ENCODE data around the gene CLTA.
"Not testable (repeated sequence)": the region's sequence is repeated elsewhere in the genome, so short reads cannot be mapped to it uniquely, and the experiment has no call there.

Gene CLTA

GRCh38 chr9:36159509-36159908, 31.2 kb upstream of the CLTA start:
- not testable (repeated sequence) for DNase-seq

DNA sequence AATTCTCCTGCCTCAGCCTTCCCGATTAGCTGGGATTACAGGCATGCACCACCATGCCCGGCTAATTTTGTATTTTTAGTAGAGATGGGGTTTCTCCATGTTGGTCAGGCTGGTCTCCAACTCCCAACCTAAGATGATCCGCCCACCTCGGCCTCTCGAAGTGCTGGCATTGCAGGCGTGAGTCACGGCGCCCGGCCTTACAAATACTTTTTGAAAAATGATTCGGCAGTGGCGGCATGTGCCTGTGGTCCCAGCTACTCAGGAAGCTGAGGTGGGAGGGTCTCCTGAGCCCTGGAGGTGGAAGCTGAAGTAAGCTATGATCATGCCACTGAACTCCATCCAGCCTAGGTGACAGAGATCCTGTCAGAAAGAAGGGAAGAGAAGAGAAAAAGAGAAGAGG, 30.6 kb upstream of the CLTA start:
- DNase-seq, result not testable (repeated sequence)

DNA sequence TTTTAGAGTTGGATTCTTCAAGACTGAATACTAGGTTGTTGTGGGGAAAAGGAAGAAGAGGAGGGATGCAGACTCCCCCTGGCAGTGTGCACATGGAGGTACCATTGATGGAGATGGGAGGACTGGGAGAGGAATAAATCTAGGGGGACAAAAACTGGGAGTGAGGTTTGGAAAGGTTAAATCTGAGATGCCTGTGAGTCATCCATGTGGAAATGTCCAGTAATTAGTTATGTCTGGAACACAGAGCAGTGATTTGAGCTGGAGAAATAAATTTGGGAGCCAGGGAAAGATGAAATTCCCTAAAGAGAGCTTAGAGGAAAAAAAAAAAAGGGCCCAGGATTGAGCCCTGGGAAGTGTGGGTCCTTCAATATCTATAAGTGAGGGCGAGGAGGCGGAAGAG, 29.5 kb upstream of the CLTA start:
- DNase-seq, result no peak

DNA sequence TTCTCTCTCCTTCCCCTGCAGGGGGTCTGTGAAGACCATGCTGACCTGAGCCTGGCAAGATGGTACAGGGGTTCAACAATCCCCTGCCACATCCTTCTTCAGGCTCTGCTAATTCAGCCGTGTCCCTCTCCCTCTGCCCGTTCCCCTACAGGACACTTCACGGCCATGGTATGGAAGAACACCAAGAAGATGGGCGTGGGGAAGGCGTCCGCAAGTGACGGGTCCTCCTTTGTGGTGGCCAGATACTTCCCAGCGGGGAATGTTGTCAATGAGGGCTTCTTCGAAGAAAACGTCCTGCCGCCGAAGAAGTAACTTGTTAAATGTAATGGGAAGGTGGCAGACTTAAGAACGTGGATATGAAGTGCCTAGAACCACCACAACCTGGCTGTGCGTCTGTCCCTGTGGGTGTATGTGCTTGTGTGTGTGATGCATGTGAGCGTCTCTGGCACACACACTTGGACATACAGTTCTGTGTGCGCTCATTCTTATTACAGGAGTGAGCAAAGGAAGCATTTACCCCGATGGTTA, 28.4 kb upstream of the CLTA start:
- no peak for DNase-seq

GRCh38 chr9:36163049-36163785, 27.5 kb upstream of the CLTA start:
- DNase-seq, result no peak

DNA sequence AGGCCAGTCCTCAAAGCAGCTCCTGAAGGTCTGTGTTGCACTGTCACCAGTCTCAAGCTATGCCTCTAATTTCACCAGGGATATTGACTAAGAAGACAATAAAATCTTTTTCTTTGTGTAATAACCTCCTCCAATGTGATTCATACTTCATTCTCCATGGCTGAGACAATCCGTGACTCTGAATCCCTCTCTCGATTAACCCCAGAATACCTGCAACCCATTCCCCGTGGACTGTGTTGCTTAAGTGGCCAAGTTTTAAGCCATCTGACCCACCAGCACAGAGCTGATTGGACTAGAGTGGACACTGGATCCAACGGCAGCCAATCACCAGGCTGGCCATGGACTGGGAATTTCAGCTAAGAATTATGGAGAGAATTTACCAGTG, 26.9 kb upstream of the CLTA start:
- no peak for DNase-seq

- DNase-seq, result no peak
These were observed 26.3 kb upstream of the CLTA start for GRCh38 chr9:36164372-36164771.

GRCh38 chr9:36164989-36165388, 25.7 kb upstream of the CLTA start:
- no peak for DNase-seq

GRCh38 chr9:36165826-36166167, 24.9 kb upstream of the CLTA start:
- DNase-seq, result no peak

DNA sequence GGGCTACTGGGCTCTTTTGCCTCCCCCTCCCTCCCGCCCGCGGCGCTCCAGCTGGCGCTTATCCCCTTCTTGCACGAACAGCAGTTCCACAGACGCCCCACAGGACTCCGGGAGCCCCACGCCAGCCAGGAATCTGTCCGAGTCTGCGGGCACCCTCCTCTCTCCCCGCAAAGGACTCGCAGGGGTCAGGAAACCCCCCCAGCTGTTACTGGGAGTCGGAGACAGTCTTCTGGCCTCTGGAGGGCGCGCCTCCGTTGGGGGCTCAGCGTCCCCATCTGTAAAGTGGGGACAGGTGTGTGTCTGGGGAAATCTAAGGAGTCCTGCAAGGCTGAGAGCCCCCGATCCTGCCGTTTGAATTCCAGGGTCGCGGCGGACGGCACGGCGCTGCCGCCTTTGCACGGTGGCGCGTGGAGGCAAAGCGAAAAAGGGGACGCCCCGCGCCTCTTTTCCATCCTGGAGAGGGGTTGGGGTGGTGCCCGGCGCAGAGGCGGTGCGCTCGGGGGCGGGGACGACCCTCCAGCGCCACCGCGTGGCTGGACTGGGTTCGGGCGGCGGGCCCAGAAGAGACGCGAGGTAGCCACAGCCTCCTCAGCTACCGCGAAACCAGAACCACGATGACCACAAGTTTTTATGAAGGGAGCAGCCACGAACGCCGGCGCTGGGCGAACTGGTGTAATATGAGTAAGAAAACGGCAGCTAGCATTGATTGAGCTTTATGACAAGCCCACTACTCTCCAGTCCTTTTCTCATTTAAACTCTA, 24.4 kb upstream of the CLTA start:
- DNase-seq, result peak; percentile 57

- no peak for DNase-seq
These were observed 21.6 kb upstream of the CLTA start, which contains the start of gene CCIN for GRCh38 chr9:36169166-36169565. TSS of gene CCIN (plus strand) at chr9:36169388. CDS start at chr9:36169503, 115 bp downstream.

GRCh38 chr9:36169708-36170107, 21.0 kb upstream of the CLTA start:
- DNase-seq, result no peak

- no peak for DNase-seq
These were observed 20.2 kb upstream of the CLTA start for GRCh38 chr9:36170531-36170930.

DNA sequence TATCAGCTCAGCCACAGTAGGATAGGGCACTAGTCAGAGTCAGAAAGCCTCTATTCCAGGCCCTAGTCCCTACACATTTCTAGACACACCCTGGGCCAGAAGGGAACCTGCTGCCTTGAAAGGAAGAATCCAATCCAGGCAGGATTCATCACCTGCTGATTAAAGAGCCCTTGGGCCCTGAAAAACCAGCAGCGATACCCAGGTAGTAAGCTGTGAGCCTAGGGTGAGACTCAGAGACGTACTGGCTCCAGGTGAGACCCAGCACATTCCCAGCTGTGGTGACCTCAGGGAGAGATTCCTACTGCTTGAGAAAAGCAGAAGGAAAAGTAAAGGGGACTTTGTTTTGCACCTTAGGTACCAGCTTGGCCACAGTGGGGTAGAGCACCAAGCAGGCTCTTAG, 16.9 kb upstream of the CLTA start:
- DNase-seq, result no peak

- DNase-seq, result no peak
These were observed 16.4 kb upstream of the CLTA start for GRCh38 chr9:36174271-36174670.

DNA sequence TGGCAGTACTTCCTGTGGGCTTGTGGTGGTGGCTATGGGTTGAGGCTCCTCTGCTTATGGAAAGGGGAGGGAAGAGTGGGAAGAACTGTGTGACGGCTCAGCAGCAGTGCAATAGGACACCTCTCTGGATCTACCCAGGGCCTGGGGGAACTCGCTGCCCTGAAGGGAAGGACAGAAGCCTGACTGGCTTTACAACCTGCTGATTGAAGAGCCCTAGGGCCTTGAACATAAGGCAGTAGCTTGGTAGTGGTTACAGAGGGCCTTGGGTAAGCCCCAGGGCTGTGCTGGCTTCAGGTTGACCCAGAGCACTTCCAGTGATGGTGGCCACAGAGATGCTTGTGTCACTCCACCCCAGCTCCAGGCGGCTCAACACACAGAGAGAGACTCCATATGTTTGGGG, 16.0 kb upstream of the CLTA start:
- DNase-seq, result no peak

DNA sequence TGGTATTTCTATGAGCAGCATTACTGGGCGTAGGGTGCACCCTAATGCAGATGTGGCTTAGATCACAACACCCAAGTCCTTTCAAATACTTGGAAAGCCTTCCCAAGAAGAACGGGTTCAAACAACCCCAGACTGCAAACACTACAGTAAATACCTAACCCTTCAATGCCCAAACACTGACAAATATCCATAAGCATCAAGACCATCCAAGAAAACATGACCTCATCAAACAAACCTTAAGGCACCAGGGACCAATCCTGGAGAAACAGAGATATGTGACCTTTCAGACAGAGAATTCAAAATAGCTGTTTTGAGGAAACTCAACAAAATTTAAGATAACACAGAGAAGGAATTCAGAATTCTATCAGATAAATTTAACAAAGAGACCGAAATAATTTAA, 15.5 kb upstream of the CLTA start:
- not testable (repeated sequence) for DNase-seq

- DNase-seq, result not testable (repeated sequence)
These were observed 14.2 kb upstream of the CLTA start for GRCh38 chr9:36176496-36176895.

DNA sequence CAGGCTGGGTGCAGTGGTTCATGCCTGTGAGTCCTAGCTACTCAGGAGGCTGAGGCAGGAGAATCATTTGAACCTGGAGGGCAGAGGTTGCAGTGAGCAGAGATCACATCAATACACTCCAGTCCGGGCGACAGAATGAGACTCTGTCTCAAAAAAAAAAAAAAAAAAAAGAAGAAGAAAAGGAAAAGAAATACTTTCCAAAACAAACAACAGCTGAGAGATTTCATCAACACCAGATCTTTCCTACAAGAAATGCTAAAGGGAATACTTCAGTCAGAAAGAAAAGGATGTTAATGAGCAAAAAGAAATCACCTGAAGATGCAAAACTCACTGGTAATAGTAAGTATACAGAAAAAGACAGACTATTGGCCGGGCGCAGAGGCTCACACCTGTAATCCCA, 13.2 kb upstream of the CLTA start:
- DNase-seq, result no peak

- DNase-seq, result not testable (repeated sequence)
These were observed 10.5 kb upstream of the CLTA start for GRCh38 chr9:36180243-36180642.

- no peak for DNase-seq
These were observed 3.3 kb upstream of the CLTA start for GRCh38 chr9:36187414-36187813.

GRCh38 chr9:36188212-36188611, 2.5 kb upstream of the CLTA start:
- DNase-seq, result no peak

DNA sequence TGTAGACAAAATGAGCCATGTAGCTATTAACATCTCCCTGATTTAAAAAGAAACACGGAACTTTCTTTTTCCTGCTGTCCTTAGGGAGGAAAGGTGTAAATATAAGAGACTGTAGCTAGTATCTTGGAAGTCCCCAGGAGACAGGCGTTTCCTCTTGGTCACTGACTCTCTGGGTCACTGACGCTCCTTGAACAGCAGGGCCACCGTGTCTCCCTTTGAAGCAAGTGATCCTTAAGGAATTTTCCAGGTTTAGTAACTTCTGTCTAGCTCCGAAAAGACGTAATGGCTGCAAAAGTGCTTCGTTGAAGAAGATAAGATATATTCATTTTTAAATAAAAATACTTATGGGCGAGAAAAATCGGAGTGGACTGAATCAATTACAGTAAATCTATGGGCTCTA, 745 bp upstream of the CLTA start:
- DNase-seq, result no peak

DNA sequence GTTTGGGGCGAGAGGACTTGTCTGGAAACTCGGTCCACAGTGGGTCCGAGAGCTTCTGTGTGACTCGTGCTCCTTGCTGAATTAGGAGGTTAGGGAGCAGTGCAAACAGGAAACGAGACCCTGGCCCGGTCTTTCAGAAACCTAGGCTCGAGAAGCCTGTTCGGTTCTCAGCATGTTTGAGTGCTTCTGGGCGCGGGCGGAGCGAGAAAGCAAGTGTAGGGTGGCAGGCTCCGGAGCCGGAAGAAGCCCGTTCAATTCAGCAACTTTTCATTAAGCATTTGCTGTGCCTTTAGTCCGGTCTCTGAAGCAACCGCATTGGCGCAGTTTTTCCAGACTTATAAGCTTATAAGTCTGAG, 547 bp downstream of the CLTA start:
- no peak for DNase-seq

DNA sequence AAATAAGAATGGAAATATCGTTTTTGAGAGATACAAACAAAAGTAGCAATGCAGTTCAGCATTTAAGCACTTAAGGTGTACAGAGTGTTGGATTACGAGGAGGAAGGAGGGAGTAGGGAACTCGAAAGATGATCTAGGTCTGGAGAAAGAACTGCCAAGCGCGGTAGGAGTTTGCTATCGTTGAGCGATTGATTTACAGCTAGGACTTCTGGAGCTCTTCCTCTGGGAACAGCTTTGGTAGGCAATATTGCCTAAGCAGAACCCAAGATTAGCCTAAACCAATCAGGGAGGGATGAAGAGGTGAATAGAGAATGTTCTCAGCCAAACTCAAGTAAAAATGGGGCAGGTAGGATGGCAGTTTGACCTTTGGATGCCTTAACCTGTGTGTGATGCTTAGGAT, 965 bp downstream of the CLTA start:
- DNase-seq, result no peak

Measured in NCI-H2227 treated with DMSO at 0.1 percent for 48 hours (cell line).